Activated effector memory CD4-positive, alpha-beta T cell treated with anti-CD3 and anti-CD28 coated beads, Interleukin-2, amount 50 U/mL, for 16 hours (primary cell): Measurements from ENCODE around the gene ERGIC1.

ENCODE experiments used
- DNase-seq: peaks from one replicate; pipeline ENCODE4 v3.0.0-alpha.2; 2020

The ERGIC1 gene

DNA sequence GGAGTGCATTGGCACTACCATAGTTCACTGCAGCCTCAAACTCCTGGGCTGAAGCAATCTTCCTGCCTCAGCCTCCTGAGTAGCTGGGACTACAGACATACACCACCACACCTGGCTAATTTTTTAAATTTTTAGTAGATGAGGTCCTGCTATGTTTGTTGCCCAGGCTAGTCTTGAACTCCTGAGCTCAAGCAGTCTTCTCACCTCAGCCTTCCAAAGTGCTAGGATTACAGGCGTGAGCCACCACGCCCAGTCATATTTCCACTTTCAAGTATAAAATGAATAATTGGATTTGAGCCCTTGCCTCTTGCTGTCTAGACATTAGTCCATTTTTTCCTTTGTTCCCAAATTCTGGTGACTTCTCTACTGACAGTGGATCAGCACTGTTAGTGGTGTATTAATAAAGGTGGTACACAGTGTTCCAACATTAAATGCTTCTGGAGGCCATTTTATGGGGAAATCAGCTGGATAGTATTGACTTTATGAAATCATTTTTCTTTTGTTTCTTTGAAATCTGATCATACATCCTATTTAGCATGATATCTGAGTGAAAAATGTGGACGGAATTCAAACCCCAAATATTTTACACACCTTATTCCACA lies 165.4 kb downstream of the ERGIC1 start:
- DNase-seq, result no peak

DNA sequence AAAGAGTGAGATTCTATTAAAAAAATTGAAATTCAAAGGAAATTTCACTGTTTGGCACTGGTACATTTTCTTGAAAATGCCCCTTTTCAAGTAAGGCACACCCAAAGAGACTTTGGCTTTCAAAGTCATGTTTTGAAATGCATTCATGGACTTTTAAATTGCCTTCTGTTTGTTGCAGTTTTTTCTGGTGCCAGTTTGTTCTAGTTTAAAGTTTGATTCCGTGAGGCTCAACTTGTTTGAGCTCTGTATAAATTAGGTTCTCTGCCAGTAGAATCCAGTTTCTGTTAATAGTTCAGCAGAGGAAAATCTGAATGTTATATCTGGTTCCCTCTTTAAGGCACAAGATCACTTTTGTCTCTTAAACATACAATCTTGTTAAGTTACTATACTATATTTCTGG lies 165.9 kb downstream of the ERGIC1 start:
- no peak for DNase-seq

DNA sequence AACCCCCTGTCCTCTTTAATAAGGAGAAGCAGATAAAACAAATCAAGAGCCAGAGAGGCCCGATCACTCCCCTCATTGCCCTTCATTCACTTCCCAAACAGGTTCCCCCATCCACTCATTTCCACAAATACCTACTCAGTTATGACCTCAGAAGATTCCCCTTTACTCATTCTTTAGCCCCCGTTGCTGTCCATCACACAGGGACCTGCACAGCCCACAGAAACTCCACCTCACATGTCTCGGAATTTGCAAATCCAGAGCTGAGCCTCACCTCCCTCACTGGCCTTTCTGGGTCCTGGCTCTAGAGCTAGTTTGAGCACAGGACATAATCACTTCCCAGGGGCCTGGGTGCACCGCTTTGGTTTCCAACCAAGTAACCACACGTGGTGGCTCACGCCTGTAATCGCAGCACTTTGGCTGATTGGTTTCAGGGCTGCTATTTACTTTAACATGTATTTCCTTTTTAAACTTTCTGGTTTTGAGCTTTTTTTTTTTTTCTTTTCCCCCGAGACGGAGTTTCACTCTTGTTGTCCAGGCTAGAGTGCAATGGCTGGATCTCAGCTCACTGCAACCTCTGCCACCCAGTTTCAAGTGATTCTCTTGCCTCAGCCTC lies 167.3 kb downstream of the ERGIC1 start:
- peak; percentile 60 for DNase-seq
